Measurements from ENCODE around the gene DPCD. TPM values are rescaled to one million over a fixed set of nuclear protein-coding genes. Genes with fewer than 3 reads are reported as not detected.

The DPCD gene
- polyA plus RNA-seq, 1 donor from 2014 or later: 234 TPM

DNA sequence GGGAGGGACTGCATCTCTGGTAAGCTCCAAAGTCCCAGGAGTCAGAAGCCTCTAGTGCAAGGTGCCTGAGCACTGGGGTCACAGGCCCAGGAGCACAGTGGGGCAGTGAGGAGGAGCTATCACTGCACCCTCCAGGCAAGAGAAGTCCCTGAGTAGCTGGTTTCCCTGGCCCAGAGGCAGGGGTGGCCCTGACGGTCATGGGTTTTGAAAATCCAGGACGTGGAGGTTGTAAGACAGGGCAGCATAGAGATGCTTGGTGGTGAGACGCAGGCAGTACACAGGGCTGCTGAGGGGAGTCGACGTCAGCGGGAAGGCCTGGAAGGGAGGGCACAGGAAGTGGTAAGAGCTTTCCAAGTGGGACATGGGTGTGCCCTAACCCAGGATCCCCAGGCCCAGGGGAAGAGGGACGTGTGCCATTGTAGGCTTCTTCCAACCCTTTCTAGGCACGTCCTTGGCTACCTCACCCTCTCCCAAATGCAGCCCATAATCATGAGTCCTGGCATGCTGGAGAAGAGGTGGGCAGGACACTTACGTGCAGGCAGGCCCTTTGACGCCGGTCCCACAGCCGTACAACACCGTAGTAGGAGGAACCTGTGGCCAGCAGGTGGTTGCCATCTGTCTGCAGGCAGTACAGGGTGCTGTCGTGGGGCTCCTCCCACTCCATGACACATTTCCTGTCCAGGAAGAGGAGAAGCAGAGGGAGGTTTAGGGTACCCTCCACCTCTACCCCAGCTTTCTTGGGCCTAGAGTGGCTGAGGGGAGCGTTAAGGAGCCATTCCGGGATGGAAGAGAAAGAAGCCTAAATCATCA is 23.2 kb downstream of the DPCD start:
- Histone ChIP-seq H3K36me3 (ENCODE audit: insufficient read depth, low read length) (no peaks in the 10 kb centered on the region), H3K27ac (ENCODE audit: low read length) (no peak overlapping the region), H3K79me2 (replicated peaks; ENCODE audit: insufficient read depth, low read length) (no peaks in the 10 kb centered on the region), H3K9me3 (ENCODE audit: low read length) (no peaks in the 10 kb centered on the region), H3K4me2 (ENCODE audit: low read length) (no peak overlapping the region), H2AFZ (ENCODE audit: low read depth, low read length) (no peak overlapping the region), H3K4me3 (ENCODE audit: low read length) (no peak overlapping the region), H3F3A (ENCODE audit: insufficient read depth, low read length, poor library complexity, severe bottlenecking) (no peaks in the 10 kb centered on the region), H3K9ac (ENCODE audit: low read length) (no peak overlapping the region), H4K20me1 (ENCODE audit: insufficient read depth) (no peaks in the 10 kb centered on the region), H3K27me3 (ENCODE audit: insufficient read depth, low read depth, low read length) (peaks cover 4% of the 10 kb centered on the region), H3K9me2 (ENCODE audit: insufficient read depth, low read length) (no peaks in the 10 kb centered on the region)
- TF ChIP-seq POLR2AphosphoS5 (IDR thresholded peaks at IDR 0.05): no peak
- no peak for TF ChIP-seq RAD21 (conservative IDR thresholded peaks at IDR 0.05)
- no peak for TF ChIP-seq MXI1 (conservative IDR thresholded peaks at IDR 0.05; ENCODE audit: poor library complexity, severe bottlenecking)
- no peak for TF ChIP-seq SMC3 (conservative IDR thresholded peaks at IDR 0.05; ENCODE audit: poor library complexity)
- no peak for TF ChIP-seq TAF1 (IDR thresholded peaks at IDR 0.05; ENCODE audit: low read depth)
- TF ChIP-seq REST (IDR thresholded peaks at IDR 0.05; ENCODE audit: borderline replicate concordance): no peak
- no peak for TF ChIP-seq EZH2 (IDR thresholded peaks at IDR 0.05; ENCODE audit: borderline replicate concordance, insufficient read depth, low read length, poor library complexity, severe bottlenecking)
- no peak for TF ChIP-seq EP300 (conservative IDR thresholded peaks at IDR 0.05; ENCODE audit: poor library complexity, severe bottlenecking)
- TF ChIP-seq, protein P1, sequence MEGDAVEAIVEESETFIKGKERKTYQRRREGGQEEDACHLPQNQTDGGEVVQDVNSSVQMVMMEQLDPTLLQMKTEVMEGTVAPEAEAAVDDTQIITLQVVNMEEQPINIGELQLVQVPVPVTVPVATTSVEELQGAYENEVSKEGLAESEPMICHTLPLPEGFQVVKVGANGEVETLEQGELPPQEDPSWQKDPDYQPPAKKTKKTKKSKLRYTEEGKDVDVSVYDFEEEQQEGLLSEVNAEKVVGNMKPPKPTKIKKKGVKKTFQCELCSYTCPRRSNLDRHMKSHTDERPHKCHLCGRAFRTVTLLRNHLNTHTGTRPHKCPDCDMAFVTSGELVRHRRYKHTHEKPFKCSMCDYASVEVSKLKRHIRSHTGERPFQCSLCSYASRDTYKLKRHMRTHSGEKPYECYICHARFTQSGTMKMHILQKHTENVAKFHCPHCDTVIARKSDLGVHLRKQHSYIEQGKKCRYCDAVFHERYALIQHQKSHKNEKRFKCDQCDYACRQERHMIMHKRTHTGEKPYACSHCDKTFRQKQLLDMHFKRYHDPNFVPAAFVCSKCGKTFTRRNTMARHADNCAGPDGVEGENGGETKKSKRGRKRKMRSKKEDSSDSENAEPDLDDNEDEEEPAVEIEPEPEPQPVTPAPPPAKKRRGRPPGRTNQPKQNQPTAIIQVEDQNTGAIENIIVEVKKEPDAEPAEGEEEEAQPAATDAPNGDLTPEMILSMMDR (IDR thresholded peaks at IDR 0.05; ENCODE audit: poor library complexity, severe bottlenecking): no peak

- Histone ChIP-seq H3K9me3 (ENCODE audit: low read length) (no peaks in the 10 kb centered on the region), H3K9me2 (ENCODE audit: insufficient read depth, low read length) (no peaks in the 10 kb centered on the region), H2AFZ (ENCODE audit: low read depth, low read length) (no peak overlapping the region), H3K36me3 (ENCODE audit: insufficient read depth, low read length) (no peaks in the 10 kb centered on the region), H4K20me1 (ENCODE audit: insufficient read depth) (no peaks in the 10 kb centered on the region), H3K79me2 (replicated peaks; ENCODE audit: insufficient read depth, low read length) (no peaks in the 10 kb centered on the region), H3K27ac (ENCODE audit: low read length) (no peak overlapping the region), H3F3A (ENCODE audit: insufficient read depth, low read length, poor library complexity, severe bottlenecking) (no peaks in the 10 kb centered on the region), H3K4me2 (ENCODE audit: low read length) (no peak overlapping the region), H3K9ac (ENCODE audit: low read length) (no peak overlapping the region), H3K27me3 (ENCODE audit: insufficient read depth, low read depth, low read length) (peaks cover 4% of the 10 kb centered on the region), H3K4me3 (ENCODE audit: low read length) (no peak overlapping the region)
- TF ChIP-seq TAF1 (IDR thresholded peaks at IDR 0.05; ENCODE audit: low read depth) (no peak), EZH2 (IDR thresholded peaks at IDR 0.05; ENCODE audit: borderline replicate concordance, insufficient read depth, low read length, poor library complexity, severe bottlenecking) (no peak), EP300 (conservative IDR thresholded peaks at IDR 0.05; ENCODE audit: poor library complexity, severe bottlenecking) (no peak), POLR2AphosphoS5 (IDR thresholded peaks at IDR 0.05) (no peak), MXI1 (conservative IDR thresholded peaks at IDR 0.05; ENCODE audit: poor library complexity, severe bottlenecking) (no peak), SMC3 (conservative IDR thresholded peaks at IDR 0.05; ENCODE audit: poor library complexity) (no peak), RAD21 (conservative IDR thresholded peaks at IDR 0.05) (no peak), REST (IDR thresholded peaks at IDR 0.05; ENCODE audit: borderline replicate concordance) (no peak)
- TF ChIP-seq, protein P1 (IDR thresholded peaks at IDR 0.05; ENCODE audit: poor library complexity, severe bottlenecking): no peak
Measured at GRCh38 chr10:101612086-101612485, 24.0 kb downstream of the DPCD start.

Data from neural cell (in vitro differentiated cells).